Suprapubic skin (tissue), 4 donors: ENCODE measurements around the gene AKAP13.

Source experiments
- CTCF ChIP-seq, 2 donors: fragments of 200-600 bp in 1 of 2; fragments of 450-650 bp in 1 of 2; sonication (generic) in 1 of 2; IDR thresholded peaks; one replicate each; pipeline ENCODE4 v1.5.1; 2016 to 2019; ENCODE audit warnings: antibody characterized with exemption in 2 of 2, mild to moderate bottlenecking in 1 of 2, moderate library complexity in 1 of 2
- EP300 ChIP-seq: sonication (generic); formaldehyde crosslinking; IDR thresholded peaks from one replicate; pipeline ENCODE4 v1.6.1; 2017; ENCODE audit warnings: antibody characterized with exemption
- POLR2A ChIP-seq, 2 donors: fragments of 450-650 bp; IDR thresholded peaks; one replicate each; pipeline ENCODE4 v1.6.1; 2017; ENCODE audit warnings: antibody characterized with exemption in 2 of 2, mild to moderate bottlenecking in 2 of 2, moderate library complexity in 2 of 2
- POLR2AphosphoS5 ChIP-seq, 3 donors: sonication (generic); formaldehyde crosslinking; IDR thresholded peaks; one replicate each; pipeline ENCODE4 v1.6.1; 2017; ENCODE audit warnings: antibody characterized with exemption in 3 of 3

- TF ChIP-seq CTCF (IDR thresholded peaks at IDR 0.05): no peak
- TF ChIP-seq EP300: no peak
- no peak for TF ChIP-seq POLR2AphosphoS5 (IDR thresholded peaks at IDR 0.05)
- TF ChIP-seq POLR2A (IDR thresholded peaks at IDR 0.05): no peak
These were observed 371.7 kb downstream of the AKAP13 start for GRCh38 chr15:85752124-85752475.
